DOHH2 (cell line): Measurements from ENCODE around the gene SENP3.

Source experiments
- CTCF ChIP-seq: fragments of 200-600 bp; sonication (generic); IDR thresholded peaks from one replicate; pipeline ENCODE4 v1.5.1; 2014; ENCODE audit warnings: antibody characterized with exemption, mild to moderate bottlenecking, low read depth, low read length; ENCODE audit not compliant: poor library complexity, severe bottlenecking
- EZH2phosphoT487 ChIP-seq: fragments of 200-600 bp; sonication (generic); IDR thresholded peaks from 2 replicates; pipeline ENCODE4 v1.6.1; 2017; ENCODE audit warnings: borderline replicate concordance, mild to moderate bottlenecking, antibody characterized with exemption, low read length, moderate library complexity, mixed read lengths

GRCh38 chr17:7557147-7557764 is 4.5 kb upstream of the SENP3 start:
- no peak for TF ChIP-seq CTCF
- TF ChIP-seq EZH2phosphoT487 = no peak
